AG09309 (cell line): ENCODE measurements around the gene HNRNPDL.
"Not testable (repeated sequence)": the region's sequence is repeated elsewhere in the genome, so short reads cannot be mapped to it uniquely, and the experiment has no call there.

Source experiments
- DNase-seq: peaks from one replicate; pipeline ENCODE4 v3.0.0-alpha.2; 2010; ENCODE audit warnings: low read depth
- H3K4me3 ChIP-seq: 2 replicates; pipeline ENCODE4 v1.5.1; 2011; ENCODE audit warnings: mild to moderate bottlenecking, low read depth, low read length, moderate library complexity; ENCODE audit not compliant: control insufficient read depth
- CTCF ChIP-seq: IDR thresholded peaks from 2 replicates; pipeline ENCODE4 v1.5.1; 2011; ENCODE audit warnings: mild to moderate bottlenecking, low read depth, low read length, inconsistent platforms; ENCODE audit not compliant: insufficient read depth, control insufficient read depth; ENCODE audit errors: missing control alignments

Gene HNRNPDL

DNA sequence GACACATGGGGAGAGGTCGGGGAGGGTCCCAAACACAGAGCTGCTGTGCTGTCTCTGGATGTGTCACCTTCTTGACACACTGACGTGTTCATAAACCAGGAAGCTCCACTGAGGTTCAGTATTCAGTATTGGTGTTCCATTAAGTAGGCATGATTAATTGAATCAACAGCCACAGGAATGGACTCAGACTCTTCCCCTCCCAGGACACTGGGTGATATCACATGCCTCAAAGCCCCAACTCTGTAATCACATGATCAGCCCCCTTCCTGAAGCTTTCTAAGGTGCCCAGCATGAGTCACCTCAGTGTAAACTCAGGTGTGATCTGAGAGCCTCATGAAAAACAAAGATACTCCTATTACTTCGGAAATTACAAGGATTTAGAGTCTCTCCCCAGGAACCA, 35.4 kb downstream of the HNRNPDL start:
- DNase-seq = no peak
- no peak overlapping the region for H3K4me3 ChIP-seq
- no peak for TF ChIP-seq CTCF

GRCh38 chr4:82390061-82390460, 40.2 kb downstream of the HNRNPDL start:
- not testable (repeated sequence) for DNase-seq, H3K4me3 ChIP-seq

GRCh38 chr4:82388405-82388804, 41.9 kb downstream of the HNRNPDL start:
- no peak overlapping the region for H3K4me3 ChIP-seq
- DNase-seq = no peak
- TF ChIP-seq CTCF = no peak

GRCh38 chr4:82386312-82386711, 44.0 kb downstream of the HNRNPDL start:
- DNase-seq = not testable (repeated sequence)

GRCh38 chr4:82382751-82383150, 47.5 kb downstream of the HNRNPDL start:
- DNase-seq = no peak
- no peak for TF ChIP-seq CTCF

More at GRCh38 chr4:82386312-82386711, 44.0 kb downstream of the HNRNPDL start:
- H3K4me3 ChIP-seq = not testable (repeated sequence)

DNA sequence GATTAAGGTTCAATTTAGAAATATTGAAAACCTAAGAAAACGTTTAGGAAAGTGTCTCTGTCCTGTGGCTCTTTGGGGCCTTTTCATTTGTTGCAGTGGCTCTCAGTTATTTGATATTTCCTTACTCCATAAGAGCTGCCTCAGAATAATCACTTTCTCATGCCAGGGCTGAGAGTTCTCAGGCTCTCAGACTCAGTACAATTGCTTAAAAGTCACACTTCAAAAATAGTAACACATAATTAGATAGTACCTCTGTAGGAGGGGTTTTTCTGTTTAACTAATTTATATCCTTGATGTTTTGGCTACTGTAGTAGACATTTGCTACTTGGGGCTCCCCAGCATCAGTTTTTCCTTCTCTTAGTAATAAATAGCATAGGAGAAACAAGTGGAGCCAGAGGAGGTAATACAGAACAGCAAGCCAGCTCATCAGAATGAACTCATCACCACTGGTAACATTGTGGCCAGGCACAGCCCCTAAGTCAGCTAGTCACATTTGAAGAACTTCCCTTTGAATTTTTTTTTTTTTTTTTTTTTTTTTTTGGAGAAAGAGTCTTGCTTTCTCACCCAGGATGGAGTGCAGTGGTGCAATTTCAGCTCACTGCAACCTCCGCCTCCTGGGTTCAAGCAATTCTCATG, 48.5 kb downstream of the HNRNPDL start:
- TF ChIP-seq CTCF = no peak
- no peak for DNase-seq
- no peak overlapping the region for H3K4me3 ChIP-seq

More at GRCh38 chr4:82382751-82383150, 47.5 kb downstream of the HNRNPDL start:
- H3K4me3 ChIP-seq = no peak overlapping the region

GRCh38 chr4:82381235-82381634, 49.0 kb downstream of the HNRNPDL start:
- TF ChIP-seq CTCF = no peak
- H3K4me3 ChIP-seq = no peak overlapping the region
- DNase-seq = no peak

GRCh38 chr4:82380831-82381230, 49.4 kb downstream of the HNRNPDL start:
- TF ChIP-seq CTCF = no peak
- DNase-seq = no peak
- no peak overlapping the region for H3K4me3 ChIP-seq
